Endothelial cell (in vitro differentiated cells): ENCODE results near the gene MAMDC4. TPM values are rescaled to one million over a fixed set of nuclear protein-coding genes. Genes with fewer than 3 reads are reported as not detected.

Experiments used
- DNase-seq: peaks from one replicate; pipeline ENCODE4 v3.0.0; 2021; ENCODE audit warnings: low spot score
- H3K27ac Mint-ChIP-seq: one replicate; pipeline ENCODE4 v1.8.0; 2021; ENCODE audit warnings: mixed read lengths, inconsistent platforms; ENCODE audit not compliant: unreplicated experiment
- H3K27me3 Mint-ChIP-seq: one replicate; pipeline ENCODE4 v1.8.0; 2021; ENCODE audit warnings: mild to moderate bottlenecking, moderate library complexity, mixed read lengths, inconsistent platforms; ENCODE audit not compliant: unreplicated experiment
- H3K36me3 Mint-ChIP-seq: one replicate; pipeline ENCODE4 v1.8.0; 2021; ENCODE audit warnings: mild to moderate bottlenecking, low read depth, mixed read lengths, inconsistent platforms; ENCODE audit not compliant: unreplicated experiment
- H3K4me1 Mint-ChIP-seq: one replicate; pipeline ENCODE4 v1.8.0; 2021; ENCODE audit warnings: mild to moderate bottlenecking, mixed read lengths, inconsistent platforms; ENCODE audit not compliant: unreplicated experiment
- H3K4me3 Mint-ChIP-seq: one replicate; pipeline ENCODE4 v1.8.0; 2021; ENCODE audit warnings: mild to moderate bottlenecking, mixed read lengths, inconsistent platforms; ENCODE audit not compliant: unreplicated experiment
- H3K9me3 Mint-ChIP-seq: one replicate; pipeline ENCODE4 v1.8.0; 2021; ENCODE audit warnings: mixed read lengths, inconsistent platforms; ENCODE audit not compliant: unreplicated experiment
- CTCF ChIP-seq: fragments of 200-600 bp; sonication (generic); IDR thresholded peaks from one replicate; pipeline ENCODE4 v1.5.0; 2021; ENCODE audit warnings: antibody characterized with exemption; ENCODE audit not compliant: unreplicated experiment
- total RNA-seq: library from RNA; stranded (reverse); fragmentation: NEBNext Ultra II Directional; extraction: Animal tissue kit (Norgen Biotek cat#: 25700); gene quantifications from one replicate; pipeline ENCODE4 v1.2.1, GENCODE V29; 2021; ENCODE audit not compliant: unreplicated experiment

The MAMDC4 gene
- total RNA-seq, 1 donor from 2014 or later: 10.0 TPM

- peaks cover 19% of the 10 kb centered on the region for H3K4me1 Mint-ChIP-seq
These were observed 43.4 kb upstream of the MAMDC4 start for GRCh38 chr9:136808806-136809158.

GRCh38 chr9:136814725-136815421 is 37.3 kb upstream of the MAMDC4 start:
- DNase-seq: no peak
- Mint-ChIP-seq H3K4me1 (peaks cover 6% of the 10 kb centered on the region), H3K4me3 (no peak overlapping the region), H3K9me3 (no peaks in the 10 kb centered on the region), H3K36me3 (peaks cover 23% of the 10 kb centered on the region), H3K27ac (no peak overlapping the region), H3K27me3 (peaks cover 3% of the 10 kb centered on the region)
- TF ChIP-seq CTCF: no peak

More at GRCh38 chr9:136808806-136809158, 43.4 kb upstream of the MAMDC4 start:
- Mint-ChIP-seq H3K36me3 (peaks cover 19% of the 10 kb centered on the region), H3K9me3 (no peaks in the 10 kb centered on the region), H3K4me3 (peak overlapping the region; percentile 91), H3K27me3 (peaks cover 11% of the 10 kb centered on the region), H3K27ac (no peak overlapping the region)
- DNase-seq: no peak
- TF ChIP-seq CTCF: no peak

GRCh38 chr9:136815422-136815782 is 36.7 kb upstream of the MAMDC4 start:
- Mint-ChIP-seq H3K27me3 (peaks cover 3% of the 10 kb centered on the region), H3K9me3 (no peaks in the 10 kb centered on the region), H3K4me3 (no peak overlapping the region), H3K36me3 (peaks cover 23% of the 10 kb centered on the region), H3K4me1 (peaks cover 3% of the 10 kb centered on the region), H3K27ac (no peak overlapping the region)
- no peak for TF ChIP-seq CTCF
- no peak for DNase-seq

- TF ChIP-seq CTCF: no peak
- DNase-seq: peak; percentile 47
- peaks cover 12% of the 10 kb centered on the region for H3K36me3 Mint-ChIP-seq
- peaks cover 7% of the 10 kb centered on the region for H3K4me1 Mint-ChIP-seq
- H3K4me3 Mint-ChIP-seq: peak overlapping the region; percentile 89
- H3K27ac Mint-ChIP-seq: no peak overlapping the region
- no peaks in the 10 kb centered on the region for H3K9me3 Mint-ChIP-seq
- H3K27me3 Mint-ChIP-seq: peaks cover 10% of the 10 kb centered on the region
These were observed 30.9 kb upstream of the MAMDC4 start for GRCh38 chr9:136820971-136821825.
